HCT116 (cell line): ENCODE results near the gene PPIL4. TPM values are rescaled to one million over a fixed set of nuclear protein-coding genes. Genes with fewer than 3 reads are reported as not detected.

Experiments used
- ATAC-seq: fragments of 200-7000 bp; cut with Tn5 transposase; 2 replicates; pipeline ENCODE4 v1.9.1; 2020; ENCODE audit warnings: mild to moderate bottlenecking, moderate library complexity
- BruUV-seq: library from RNA; stranded (reverse); fragments of 400-500 nt; replicated peaks from 2 replicates; lab custom pipeline; 2021; lab: Mats Ljungman, UMichigan
- CTCF ChIA-PET: fragments of 300-600 bp; sonication (Branson Sonifier 250); formaldehyde crosslinking; loops from one replicate; lab custom pipeline; 2021; ENCODE audit warnings: antibody characterized with exemption; lab: Charles Lee
- POLR2A ChIA-PET: fragments of 300-600, 350-600 bp; sonication (Branson Sonifier 250); formaldehyde crosslinking; loops from one replicate; lab custom pipeline; 2021; ENCODE audit warnings: antibody characterized with exemption; lab: Charles Lee
- RAD21 ChIA-PET, 2 experiments: fragments of 300-600 bp; sonication (Branson Sonifier 250); formaldehyde crosslinking; loops; one replicate each; lab custom pipeline; 2023; ENCODE audit warnings: low total read pairs in 2 of 2; ENCODE audit not compliant: uncharacterized antibody in 2 of 2, unreplicated experiment in 2 of 2, low non-redundant PET in 1 of 2; lab: Charles Lee
- DNase-seq: peaks from one replicate; pipeline ENCODE4 v3.0.0-alpha.2; 2010; ENCODE audit warnings: low read depth, low spot score
- H2AFZ ChIP-seq: fragments of 200-600 bp; shearing (Covaris generic), sonication (generic); 2 replicates; pipeline ENCODE4 v1.6.1; 2017; ENCODE audit warnings: low read depth, mixed run types, mixed read lengths, antibody characterized with exemption, low read length; ENCODE audit not compliant: poor library complexity, severe bottlenecking
- H3K27ac ChIP-seq: 2 replicates; pipeline ENCODE4 v1.5.1; 2012; ENCODE audit warnings: low read depth, low read length
- H3K27me3 ChIP-seq: fragments of 200-600 bp; sonication (generic); 2 replicates; pipeline ENCODE4 v1.6.1; 2016; ENCODE audit warnings: mixed run types, low read length, mixed read lengths; ENCODE audit not compliant: insufficient read depth
- H3K36me3 ChIP-seq, 2 experiments: fragments of 200-500 bp in 1 of 2; fragments of 200-600 bp in 1 of 2; sonication (Bioruptor generic) in 1 of 2; sonication (generic) in 1 of 2; 2 replicates each; pipeline versions ENCODE4 v1.5.1 to v1.6.1; 2014 to 2016; ENCODE audit warnings: low read length in 2 of 2, inconsistent platforms in 1 of 2, mixed read lengths in 1 of 2, mixed run types in 1 of 2; ENCODE audit not compliant: insufficient read depth in 2 of 2, control insufficient read depth in 1 of 2
- H3K4me1 ChIP-seq, 2 experiments: fragments of 200-600 bp in 1 of 2; sonication (generic) in 1 of 2; 2 replicates each; pipeline versions ENCODE4 v1.5.1 to v1.6.1; 2012 to 2017; ENCODE audit warnings: low read length in 2 of 2, inconsistent platforms in 1 of 2, mild to moderate bottlenecking in 1 of 2, mixed read lengths in 1 of 2, mixed run types in 1 of 2, moderate library complexity in 1 of 2; ENCODE audit not compliant: insufficient read depth in 2 of 2, control insufficient read depth in 1 of 2
- H3K4me2 ChIP-seq: fragments of 200-600 bp; sonication (generic); 2 replicates; pipeline ENCODE4 v1.6.1; 2017; ENCODE audit warnings: mixed run types, low read length, mixed read lengths
- H3K4me3 ChIP-seq, 2 experiments: fragments of 200-600 bp in 1 of 2; sonication (generic) in 1 of 2; replicated peaks in 1 of 2; 2 replicates each; pipeline ENCODE4 v1.5.1; 2011 to 2016; ENCODE audit warnings: low read length in 2 of 2, control low read depth in 1 of 2, low read depth in 1 of 2, mild to moderate bottlenecking in 1 of 2, mixed read lengths in 1 of 2, mixed run types in 1 of 2
- H3K79me2 ChIP-seq: fragments of 200-600 bp; sonication (generic); 2 replicates; pipeline ENCODE4 v1.6.1; 2017; ENCODE audit warnings: mild to moderate bottlenecking, mixed run types, low read length, moderate library complexity, mixed read lengths; ENCODE audit not compliant: insufficient read depth
- H3K9ac ChIP-seq: fragments of 200-600 bp; sonication (generic); 2 replicates; pipeline ENCODE4 v1.6.1; 2016; ENCODE audit warnings: low read length, mixed read lengths
- H3K9me2 ChIP-seq: fragments of 200-600 bp; sonication (generic), shearing (Covaris generic); 2 replicates; pipeline ENCODE4 v1.6.1; 2017; ENCODE audit warnings: mixed run types, mild to moderate bottlenecking, moderate library complexity; ENCODE audit not compliant: insufficient read depth
- H3K9me3 ChIP-seq, 2 experiments: fragments of 200-500 bp in 1 of 2; fragments of 200-600 bp in 1 of 2; sonication (Bioruptor generic) in 1 of 2; sonication (generic) in 1 of 2; 2 replicates each; pipeline ENCODE4 v1.6.1; 2014 to 2017; ENCODE audit warnings: low read length in 2 of 2, mixed read lengths in 2 of 2, inconsistent platforms in 1 of 2, low read depth in 1 of 2, mild to moderate bottlenecking in 1 of 2, mixed run types in 1 of 2, moderate library complexity in 1 of 2; ENCODE audit not compliant: control insufficient read depth in 1 of 2, insufficient read depth in 1 of 2
- H4K20me1 ChIP-seq: fragments of 200-600 bp; sonication (generic), shearing (Covaris generic); 2 replicates; pipeline ENCODE4 v1.6.1; 2017; ENCODE audit warnings: mixed run types, mild to moderate bottlenecking, moderate library complexity; ENCODE audit not compliant: insufficient read depth
- CTCF ChIP-seq, 3 experiments: fragments of 200-600 bp in 1 of 3; sonication (generic) in 1 of 3; IDR thresholded peaks in 2 of 3; conservative IDR thresholded peaks in 1 of 3; 2 replicates each; pipeline ENCODE4 v1.5.1; 2012 to 2017; ENCODE audit warnings: low read depth in 2 of 3, low read length in 2 of 3, antibody characterized with exemption in 1 of 3, borderline replicate concordance in 1 of 3, control low read depth in 1 of 3, mild to moderate bottlenecking in 1 of 3, mixed read lengths in 1 of 3, mixed run types in 1 of 3, moderate library complexity in 1 of 3; ENCODE audit not compliant: insufficient read depth in 1 of 3
- EZH2 ChIP-seq: fragments of 200-600 bp; sonication (generic); IDR thresholded peaks from 2 replicates; pipeline ENCODE4 v1.6.1; 2017; ENCODE audit warnings: antibody characterized with exemption, mixed run types
- JUND ChIP-seq: IDR thresholded peaks from 2 replicates; pipeline ENCODE4 v1.6.1; 2012
- MAX ChIP-seq: IDR thresholded peaks from 2 replicates; pipeline ENCODE4 v1.6.1; 2012
- RAD21 ChIP-seq: IDR thresholded peaks from 2 replicates; pipeline ENCODE4 v1.6.1; 2012; ENCODE audit warnings: low read depth, mild to moderate bottlenecking
- TCF7L2 ChIP-seq: IDR thresholded peaks from 2 replicates; pipeline ENCODE4 v1.7.0; 2011; ENCODE audit warnings: borderline replicate concordance, inconsistent platforms; ENCODE audit not compliant: insufficient read depth, insufficient read length; ENCODE audit errors: extremely low read depth
- ZBTB33 ChIP-seq: IDR thresholded peaks from 2 replicates; pipeline ENCODE4 v1.6.1; 2011; ENCODE audit warnings: mild to moderate bottlenecking, low read length, moderate library complexity; ENCODE audit not compliant: insufficient replicate concordance; ENCODE audit errors: extremely low read depth
- intact Hi-C: fragments of 100-400 bp; cut with micrococcal nuclease; formaldehyde crosslinking; loops from 2 replicates; pipeline ENCODE4 v1.10.0; 2022
- total RNA-seq: library from RNA; stranded (reverse); gene quantifications from one replicate; pipeline ENCODE4 v1.2.1, GENCODE V29; 2021; ENCODE audit not compliant: unreplicated experiment

PPIL4 gene
- total RNA-seq, 1 experiment from 2014 or later, result 31.0 TPM

- TF ChIP-seq ZBTB33 (no peak), EZH2 (no peak)
These were observed 68.9 kb downstream of the PPIL4 start (continued) for GRCh38 chr6:149476789-149477455.

- BruUV-seq, result no TSS peak
- Histone ChIP-seq H3K79me2 (no peaks in the 10 kb centered on the region), H3K9me3 (no peaks in the 10 kb centered on the region), H2AFZ (no peak overlapping the region), H3K36me3 (no peaks in the 10 kb centered on the region), H3K4me1 (peaks cover 0 to 6% of the 10 kb centered on the region in 2 experiments; a peak in 2 of 4 replicates), H3K4me2 (no peak overlapping the region), H3K9me2 (no peaks in the 10 kb centered on the region), H3K27ac (no peak overlapping the region), H3K27me3 (no peaks in the 10 kb centered on the region), H4K20me1 (no peaks in the 10 kb centered on the region), H3K4me3 (no peak overlapping the region), H3K9ac (no peak overlapping the region)
- ChIA-PET RAD21 (no interaction called here), POLR2A (no interaction called here), CTCF (no interaction called here)
- DNase-seq (no peak), ATAC-seq (no peak)
- intact Hi-C loops, result no loop called here
- TF ChIP-seq MAX (no peak), RAD21 (no peak), JUND (no peak), TCF7L2 (no peak), ZBTB33 (no peak), CTCF (IDR thresholded peaks at IDR 0.05 in 2 of 3, conservative IDR thresholded peaks at IDR 0.05 in 1 of 3; ENCODE audit: borderline replicate concordance in 1 of 3, insufficient read depth in 1 of 3, low read depth in 2 of 3, low read length in 2 of 3) (no peak)
These were observed 71.5 kb downstream of the PPIL4 start for GRCh38 chr6:149474108-149474935.
